Esophagus muscularis mucosa (tissue), 4 donors: ENCODE data around the gene GLIS1. TPM values are rescaled to one million over a fixed set of nuclear protein-coding genes. Genes with fewer than 3 reads are reported as not detected.

Source experiments
- DNase-seq: peaks from one replicate; pipeline ENCODE4 v3.0.0-alpha.2; 2017; ENCODE audit errors: extremely low spot score
- H3K27ac ChIP-seq, 4 donors: fragments of 200-600 bp; sonication (generic); replicated peaks in 1 of 4; 1 replicate in 3 of 4; 2 replicates in 1 of 4; pipeline ENCODE4 v1.5.1; 2016 to 2019; ENCODE audit warnings: mild to moderate bottlenecking in 1 of 4
- H3K27me3 ChIP-seq, 4 donors: fragments of 200-600 bp; sonication (generic); one replicate each; pipeline versions ENCODE4 v1.5.1 to v1.6.0; 2016 to 2019
- H3K36me3 ChIP-seq, 4 donors: fragments of 200-600 bp; sonication (generic); one replicate each; pipeline ENCODE4 v1.5.1; 2016 to 2019
- H3K4me1 ChIP-seq, 4 donors: fragments of 200-600 bp; sonication (generic); one replicate each; pipeline ENCODE4 v1.5.1; 2016 to 2019
- H3K4me3 ChIP-seq, 4 donors: fragments of 200-600 bp; sonication (generic); 1 replicate in 2 of 4; 2 replicates in 2 of 4; pipeline ENCODE4 v1.5.1; 2016 to 2019; ENCODE audit warnings: mild to moderate bottlenecking in 4 of 4, moderate library complexity in 1 of 4
- H3K9me3 ChIP-seq, 4 donors: fragments of 200-600 bp; sonication (generic); 1 replicate in 3 of 4; 2 replicates in 1 of 4; pipeline ENCODE4 v1.5.1; 2016 to 2019
- EP300 ChIP-seq: sonication (generic); formaldehyde crosslinking; IDR thresholded peaks from one replicate; pipeline ENCODE4 v1.6.1; 2017; ENCODE audit warnings: antibody characterized with exemption
- POLR2A ChIP-seq: fragments of 450-650 bp; IDR thresholded peaks from one replicate; pipeline ENCODE4 v1.6.1; 2017; ENCODE audit warnings: antibody characterized with exemption, moderate library complexity, mild to moderate bottlenecking, low read depth
- POLR2AphosphoS5 ChIP-seq, 2 donors: sonication (generic); formaldehyde crosslinking; IDR thresholded peaks; one replicate each; pipeline ENCODE4 v1.6.1; 2017; ENCODE audit warnings: antibody characterized with exemption in 2 of 2
- WGBS: methylation state at CpG from one replicate; pipeline ENCODE4 v1.1.5; 2018; 5-methylcytosine and 5-hydroxymethylcytosine counted together
- intact Hi-C: fragments of 100-400 bp; cut with DNase I; formaldehyde crosslinking; loops from one replicate; pipeline ENCODE4 v1.15.1; 2023
- total RNA-seq, 4 donors: library from RNA; depleted of rRNA; stranded (reverse); fragments of >200 nt; gene quantifications; one replicate each; pipeline versions ENCODE4 v1.1.0 to v1.2.1, GENCODE V29; 2016
- TF ChIP-seq, protein P1 (sequence below), 3 experiments: fragments of 200-600 bp in 2 of 3; fragments of 450-650 bp in 1 of 3; sonication (generic) in 2 of 3; IDR thresholded peaks; one replicate each; pipeline ENCODE4 v1.5.1; 2017 to 2019; ENCODE audit warnings: antibody characterized with exemption in 3 of 3, mild to moderate bottlenecking in 2 of 3, moderate library complexity in 1 of 3

The GLIS1 gene
- total RNA-seq, 4 donors from 2014 or later = 0.17 to 0.42 TPM; not detected in 2

DNA sequence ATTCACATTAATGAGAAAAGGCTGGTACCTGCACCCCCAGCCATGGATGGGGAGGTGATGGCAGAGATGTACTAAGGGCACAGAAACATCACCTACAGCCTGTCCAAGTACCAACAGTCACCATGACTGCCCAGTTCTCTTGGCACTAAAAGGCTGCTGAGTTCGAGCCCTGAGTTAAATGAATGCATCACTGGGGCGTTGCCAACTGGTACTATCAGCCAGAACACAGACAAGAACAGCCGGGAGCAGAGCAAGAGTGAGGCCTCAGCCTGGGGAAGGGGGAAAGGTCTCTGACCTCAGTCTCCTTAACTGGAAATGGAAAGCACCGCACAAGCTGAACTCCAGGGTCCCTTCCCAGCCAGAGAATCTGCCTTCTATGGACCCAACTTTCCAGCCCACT lies 60.5 kb downstream of the GLIS1 start:
- Histone ChIP-seq H3K4me1 (peaks cover 0 to 10% (median 9%) of the 10 kb centered on the region in 4 donors), H3K9me3 (no peaks in the 10 kb centered on the region), H3K36me3 (no peaks in the 10 kb centered on the region), H3K4me3 (no peak overlapping the region), H3K27me3 (peaks cover 0 to 41% (median 0%) of the 10 kb centered on the region in 4 donors), H3K27ac (no peak overlapping the region)
- no peak for DNase-seq
- intact Hi-C loops = no loop called here
- 67% methylated on average over 4 of the region's 4 CpGs for WGBS
- TF ChIP-seq POLR2A (no peak), EP300 (no peak), POLR2AphosphoS5 (IDR thresholded peaks at IDR 0.05) (no peak)
- TF ChIP-seq, protein P1, sequence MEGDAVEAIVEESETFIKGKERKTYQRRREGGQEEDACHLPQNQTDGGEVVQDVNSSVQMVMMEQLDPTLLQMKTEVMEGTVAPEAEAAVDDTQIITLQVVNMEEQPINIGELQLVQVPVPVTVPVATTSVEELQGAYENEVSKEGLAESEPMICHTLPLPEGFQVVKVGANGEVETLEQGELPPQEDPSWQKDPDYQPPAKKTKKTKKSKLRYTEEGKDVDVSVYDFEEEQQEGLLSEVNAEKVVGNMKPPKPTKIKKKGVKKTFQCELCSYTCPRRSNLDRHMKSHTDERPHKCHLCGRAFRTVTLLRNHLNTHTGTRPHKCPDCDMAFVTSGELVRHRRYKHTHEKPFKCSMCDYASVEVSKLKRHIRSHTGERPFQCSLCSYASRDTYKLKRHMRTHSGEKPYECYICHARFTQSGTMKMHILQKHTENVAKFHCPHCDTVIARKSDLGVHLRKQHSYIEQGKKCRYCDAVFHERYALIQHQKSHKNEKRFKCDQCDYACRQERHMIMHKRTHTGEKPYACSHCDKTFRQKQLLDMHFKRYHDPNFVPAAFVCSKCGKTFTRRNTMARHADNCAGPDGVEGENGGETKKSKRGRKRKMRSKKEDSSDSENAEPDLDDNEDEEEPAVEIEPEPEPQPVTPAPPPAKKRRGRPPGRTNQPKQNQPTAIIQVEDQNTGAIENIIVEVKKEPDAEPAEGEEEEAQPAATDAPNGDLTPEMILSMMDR (IDR thresholded peaks at IDR 0.05) = no peak

DNA sequence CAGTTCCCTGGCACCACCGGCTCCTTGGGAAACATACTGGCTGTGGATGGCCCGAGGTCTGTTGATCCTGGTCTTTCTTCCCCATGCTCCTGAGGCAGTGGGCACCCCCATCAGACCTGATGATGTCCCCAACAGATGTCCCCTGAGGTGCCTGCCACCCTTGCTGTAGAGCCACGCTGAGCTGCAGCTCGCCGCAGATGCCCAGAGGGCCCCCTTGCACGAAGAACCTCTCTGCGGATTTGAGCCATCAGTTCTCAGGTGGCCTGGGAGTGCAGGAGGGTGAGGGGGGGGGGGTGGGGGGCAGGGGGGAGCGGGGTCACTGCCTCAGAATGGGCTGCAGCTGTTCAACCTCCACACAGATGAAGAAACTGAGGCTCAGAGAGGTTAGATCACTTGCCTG lies 60.9 kb downstream of the GLIS1 start:
- intact Hi-C loops = no loop called here
- Histone ChIP-seq H3K27ac (no peak overlapping the region), H3K36me3 (no peaks in the 10 kb centered on the region), H3K9me3 (no peaks in the 10 kb centered on the region), H3K27me3 (peaks cover 0 to 38% (median 0%) of the 10 kb centered on the region in 4 donors), H3K4me3 (no peak overlapping the region), H3K4me1 (peaks cover 0 to 10% (median 9%) of the 10 kb centered on the region in 4 donors)
- 96% methylated on average over 4 of the region's 8 CpGs for WGBS
- no peak for DNase-seq
- no peak for TF ChIP-seq POLR2AphosphoS5 (IDR thresholded peaks at IDR 0.05)
- TF ChIP-seq, protein P1 (IDR thresholded peaks at IDR 0.05) = no peak
- no peak for TF ChIP-seq EP300
- no peak for TF ChIP-seq POLR2A

DNA sequence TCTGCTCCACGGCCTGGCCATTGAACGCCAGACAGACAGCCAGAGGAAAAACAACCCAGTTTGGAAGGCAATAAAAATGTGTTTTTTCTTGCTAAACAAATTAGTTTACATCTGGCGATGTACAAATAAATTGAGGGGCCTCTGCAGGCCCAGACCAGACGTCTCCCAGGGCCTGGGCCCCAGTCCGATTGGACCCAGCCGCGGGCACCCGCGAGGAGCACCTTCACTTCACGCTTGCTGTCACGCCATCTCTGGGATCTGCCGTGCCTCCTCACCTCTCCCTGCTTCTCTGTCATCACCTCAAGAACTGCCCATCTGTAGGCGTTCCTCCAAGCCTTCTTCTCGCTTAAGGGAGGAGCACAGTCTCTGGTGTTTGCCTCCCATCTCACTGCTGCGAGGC lies 61.5 kb downstream of the GLIS1 start:
- H3K27me3 ChIP-seq = peaks cover 0 to 32% (median 0%) of the 10 kb centered on the region in 4 donors
- peaks cover 0 to 10% (median 9%) of the 10 kb centered on the region in 4 donors for H3K4me1 ChIP-seq
- H3K27ac ChIP-seq = no peak overlapping the region
- DNase-seq = no peak
- no peaks in the 10 kb centered on the region for H3K9me3 ChIP-seq
- H3K4me3 ChIP-seq = no peak overlapping the region
- no peaks in the 10 kb centered on the region for H3K36me3 ChIP-seq
- intact Hi-C loops = no loop called here
- no peak for TF ChIP-seq EP300
- TF ChIP-seq POLR2AphosphoS5 (IDR thresholded peaks at IDR 0.05) = no peak
- TF ChIP-seq POLR2A = no peak
- TF ChIP-seq, protein P1 (IDR thresholded peaks at IDR 0.05) = no peak
- WGBS = 95% methylated on average over 15 of the region's 15 CpGs

DNA sequence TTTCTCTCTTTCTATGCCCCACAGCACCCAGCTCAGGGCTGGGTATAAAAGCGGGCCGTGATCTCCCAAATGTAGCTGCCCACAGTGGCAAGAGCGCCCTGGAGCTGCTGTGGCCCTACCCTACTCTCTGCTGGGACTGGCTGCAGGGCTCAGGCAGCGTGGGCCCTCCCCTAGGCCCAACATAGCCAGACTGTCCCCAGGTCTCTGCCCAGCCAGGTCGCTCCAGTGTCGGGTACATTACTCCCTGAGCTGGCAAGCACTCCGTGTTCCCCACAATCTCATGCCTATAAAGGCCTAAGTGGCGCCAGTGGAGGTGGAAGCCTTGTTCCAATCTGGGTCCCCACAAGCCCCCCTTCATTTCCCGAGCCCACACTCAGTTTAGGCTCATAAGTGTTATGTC lies 66.2 kb downstream of the GLIS1 start:
- no peaks in the 10 kb centered on the region for H3K27me3 ChIP-seq
- TF ChIP-seq POLR2AphosphoS5 (IDR thresholded peaks at IDR 0.05) = no peak
- TF ChIP-seq, protein P1 (IDR thresholded peaks at IDR 0.05) = no peak
- no peak for TF ChIP-seq EP300
- no peak for TF ChIP-seq POLR2A
- 86% methylated on average over 8 of the region's 9 CpGs for WGBS
- H3K4me3 ChIP-seq = no peak overlapping the region
- intact Hi-C loops = no loop called here
- H3K4me1 ChIP-seq = no peaks in the 10 kb centered on the region
- no peaks in the 10 kb centered on the region for H3K36me3 ChIP-seq
- no peak for DNase-seq
- H3K9me3 ChIP-seq = no peaks in the 10 kb centered on the region
- H3K27ac ChIP-seq = no peak overlapping the region

DNA sequence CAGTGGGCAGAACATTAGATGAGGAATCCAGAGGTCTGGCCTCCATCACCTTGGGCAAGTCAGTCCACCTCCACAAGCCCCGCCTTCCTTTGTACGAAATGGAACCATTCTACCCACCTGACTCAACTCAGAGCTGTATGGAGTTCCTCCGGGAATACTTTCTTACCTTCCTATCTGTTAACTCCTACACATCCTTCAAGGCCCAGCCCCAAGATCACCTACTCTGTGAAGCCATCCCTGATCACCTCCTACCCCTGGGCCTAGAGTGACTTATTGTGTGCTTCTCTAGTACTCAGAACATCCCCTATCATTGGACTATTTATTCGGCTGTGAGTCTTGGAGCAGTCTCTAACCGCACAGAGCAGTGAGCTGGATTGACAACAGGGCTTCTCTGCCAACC lies 66.7 kb downstream of the GLIS1 start:
- H3K27ac ChIP-seq = no peak overlapping the region
- intact Hi-C loops = no loop called here
- no peaks in the 10 kb centered on the region for H3K4me1 ChIP-seq
- no peaks in the 10 kb centered on the region for H3K9me3 ChIP-seq
- no peak overlapping the region for H3K4me3 ChIP-seq
- H3K27me3 ChIP-seq = no peaks in the 10 kb centered on the region
- no peak for TF ChIP-seq POLR2A
- no peak for TF ChIP-seq POLR2AphosphoS5 (IDR thresholded peaks at IDR 0.05)
- TF ChIP-seq EP300 = no peak
- TF ChIP-seq, protein P1 (IDR thresholded peaks at IDR 0.05) = no peak
- H3K36me3 ChIP-seq = no peaks in the 10 kb centered on the region
- DNase-seq = no peak
- WGBS = 88% methylated on average over 5 of the region's 5 CpGs
